GM19397 (cell line): ENCODE measurements around the gene CHCHD6.

ENCODE experiments used
- ATAC-seq: cut with Tn5 transposase; IDR thresholded peaks from one replicate; pipeline ENCODE4 v1.9.1; 2021; ENCODE audit warnings: mild to moderate bottlenecking, moderate library complexity; ENCODE audit not compliant: unreplicated experiment

Gene CHCHD6

GRCh38 chr3:126742057-126742456 lies 38.0 kb downstream of the CHCHD6 start:
- ATAC-seq, result no peak

- ATAC-seq, result no peak
Measured at GRCh38 chr3:126743350-126743749, 39.3 kb downstream of the CHCHD6 start.

- no peak for ATAC-seq
Measured at GRCh38 chr3:126743781-126744180, 39.7 kb downstream of the CHCHD6 start.

GRCh38 chr3:126745760-126746394 lies 41.8 kb downstream of the CHCHD6 start:
- no peak for ATAC-seq

GRCh38 chr3:126746395-126747177 lies 42.5 kb downstream of the CHCHD6 start:
- no peak for ATAC-seq

- no peak for ATAC-seq
Measured at GRCh38 chr3:126747768-126748167, 43.7 kb downstream of the CHCHD6 start.

GRCh38 chr3:126748701-126749546 lies 44.9 kb downstream of the CHCHD6 start:
- ATAC-seq, result no peak

GRCh38 chr3:126749547-126749875 lies 45.5 kb downstream of the CHCHD6 start:
- no peak for ATAC-seq

- ATAC-seq, result no peak
Measured at GRCh38 chr3:126749931-126750755, 46.1 kb downstream of the CHCHD6 start.

- no peak for ATAC-seq
Measured at GRCh38 chr3:126750756-126751121, 46.7 kb downstream of the CHCHD6 start.

GRCh38 chr3:126751611-126752302 lies 47.7 kb downstream of the CHCHD6 start:
- ATAC-seq, result no peak

GRCh38 chr3:126752303-126753190 lies 48.5 kb downstream of the CHCHD6 start:
- ATAC-seq, result no peak

GRCh38 chr3:126753191-126754160 lies 49.4 kb downstream of the CHCHD6 start:
- ATAC-seq, result no peak

- ATAC-seq, result no peak
Measured at GRCh38 chr3:126755866-126756265, 51.8 kb downstream of the CHCHD6 start.

GRCh38 chr3:126758026-126758425 lies 54.0 kb downstream of the CHCHD6 start:
- no peak for ATAC-seq

GRCh38 chr3:126758882-126759281 lies 54.8 kb downstream of the CHCHD6 start:
- ATAC-seq, result no peak

GRCh38 chr3:126760541-126760940 lies 56.5 kb downstream of the CHCHD6 start:
- ATAC-seq, result no peak

- no peak for ATAC-seq
Measured at GRCh38 chr3:126763035-126763434, 59.0 kb downstream of the CHCHD6 start.
